Posterior vena cava (tissue), 2 donors: ENCODE data around the gene NDUFS7. TPM values are rescaled to one million over a fixed set of nuclear protein-coding genes. Genes with fewer than 3 reads are reported as not detected.
"Not testable (repeated sequence)": the region's sequence is repeated elsewhere in the genome, so short reads cannot be mapped to it uniquely, and the experiment has no call there.

Experiments
- DNase-seq: peaks from one replicate; pipeline ENCODE4 v3.0.0-alpha.2; 2020; ENCODE audit warnings: low spot score
- intact Hi-C, 2 donors: fragments of 100-400 bp; cut with DNase I; formaldehyde crosslinking; loops; one replicate each; pipeline versions ENCODE4 v1.14.1 to v1.14.2; 2022 to 2023
- total RNA-seq, 2 donors: library from RNA; stranded (reverse); fragmentation: NEBNext Ultra II Directional; extraction: Animal tissue kit (Norgen Biotek cat#: 25700); gene quantifications; one replicate each; pipeline ENCODE4 v1.2.1, GENCODE V29; 2021
- donor health status: DM: yes; HTN: yes; CAD: no.
- donor health status: DM: yes; HTN: yes; CAD: no.

The NDUFS7 gene
- total RNA-seq, 2 donors from 2014 or later, result 54.4 to 55.1 TPM

- DNase-seq, result peak; percentile 91
- intact Hi-C loops, result loop anchor here in 1 of 2 donors (10.0 kb wide), 1 partner anchor 124 kb away; the partner anchor contains the start of gene EFNA2
Measured at GRCh38 chr19:1408300-1409203, 24.8 kb downstream of the NDUFS7 start.

GRCh38 chr19:1409204-1410005 lies 25.7 kb downstream of the NDUFS7 start:
- intact Hi-C loops, result loop anchor here in 1 of 2 donors (10.0 kb wide), 1 partner anchor 125 kb away; the partner anchor contains the start of gene EFNA2
- no peak for DNase-seq

DNA sequence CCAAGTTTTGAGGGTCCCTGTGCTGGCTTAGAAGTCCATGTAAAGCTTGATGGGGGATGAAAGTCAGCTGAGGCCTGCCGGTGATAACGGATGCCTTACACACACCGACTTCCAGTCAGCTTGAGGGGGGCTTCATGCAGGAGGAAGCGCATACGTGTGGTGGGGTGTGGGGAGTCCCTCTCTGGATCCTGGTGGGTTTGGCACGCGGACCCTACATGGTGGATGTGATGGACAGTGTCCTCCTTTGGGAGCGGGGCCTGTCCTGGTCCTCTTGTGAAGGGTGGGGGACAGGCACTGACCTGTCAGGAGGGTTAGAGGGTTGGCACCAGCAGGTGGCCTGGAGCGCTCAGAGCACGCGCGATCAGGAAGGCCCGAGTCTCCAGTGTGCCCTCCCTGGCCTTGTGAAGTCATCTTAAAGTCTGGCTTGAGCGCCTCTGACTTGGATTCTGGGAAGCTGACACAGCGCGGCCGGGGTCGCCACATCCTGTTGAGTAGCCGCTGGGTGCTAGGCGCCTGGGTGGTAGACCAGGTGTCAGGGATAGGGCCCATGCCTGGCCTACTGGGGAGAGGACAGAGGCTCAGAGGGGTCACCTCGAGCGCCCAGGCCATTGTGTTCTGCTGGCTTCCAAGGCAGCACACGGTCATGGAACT lies 26.6 kb downstream of the NDUFS7 start:
- intact Hi-C loops, result no loop called here
- no peak for DNase-seq

DNA sequence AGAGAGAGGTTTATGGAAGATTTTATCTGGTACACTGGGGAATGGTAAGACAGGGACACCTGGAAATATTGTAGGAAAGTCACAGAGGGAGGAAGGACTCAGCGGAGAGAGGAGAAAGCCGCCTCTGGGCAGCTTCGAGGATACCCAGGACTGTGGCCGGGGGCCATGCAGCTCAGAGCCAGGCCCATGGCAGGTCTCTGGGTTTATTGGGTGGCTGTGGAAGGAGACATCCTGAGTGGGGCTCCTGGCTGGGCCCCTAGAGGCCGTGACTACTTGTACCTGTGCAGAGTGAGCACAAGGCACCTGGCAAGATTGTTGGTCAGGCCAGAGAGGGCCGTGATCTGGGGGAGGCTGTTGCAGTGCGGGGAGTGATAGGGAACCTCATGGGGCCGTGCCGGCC lies 27.1 kb downstream of the NDUFS7 start:
- intact Hi-C loops, result no loop called here
- DNase-seq, result no peak

DNA sequence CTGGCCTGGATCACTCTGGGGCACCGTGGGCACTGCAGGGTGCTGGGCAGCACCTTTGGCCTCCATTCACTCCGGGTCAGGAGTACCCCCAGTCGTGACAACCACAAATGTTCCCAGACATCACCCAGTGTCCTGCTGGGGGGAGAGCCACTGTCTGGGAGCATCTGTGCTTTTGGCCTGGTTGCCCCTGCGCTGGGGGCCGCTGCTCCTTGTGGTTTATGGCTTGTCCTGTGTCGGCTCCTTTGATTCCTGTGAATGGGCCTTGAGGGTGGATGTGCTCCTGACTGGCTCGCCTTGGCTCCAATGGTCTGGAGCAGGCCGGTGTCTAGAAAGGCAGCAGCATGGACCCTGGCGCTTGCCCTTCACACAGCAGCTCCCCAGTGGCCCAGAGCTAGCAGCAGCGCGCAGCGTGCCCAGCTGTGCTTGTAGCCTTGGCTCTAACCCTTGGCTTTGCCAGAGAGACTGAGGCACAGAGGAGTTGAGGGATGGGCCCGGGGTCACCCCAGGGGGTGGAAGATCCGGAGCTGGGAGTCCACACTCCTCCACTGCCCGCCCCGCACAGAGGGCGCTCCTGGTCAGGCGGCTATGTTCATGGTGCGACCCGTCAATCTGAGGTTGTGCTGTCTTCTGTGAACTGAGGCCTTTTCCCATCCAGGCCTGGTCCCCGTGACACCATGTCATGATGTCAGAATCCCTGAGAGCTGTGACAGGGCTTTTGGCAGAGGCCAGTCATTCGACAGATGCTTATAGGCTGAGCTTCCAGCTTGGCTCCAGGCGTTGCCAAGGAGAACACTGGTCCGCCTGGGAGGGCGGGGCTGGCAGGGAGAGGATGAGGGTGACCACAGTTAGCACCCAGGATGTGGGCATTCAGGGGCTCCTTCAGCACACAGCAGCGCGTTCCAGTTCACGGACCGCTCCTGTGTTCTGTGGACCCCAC lies 27.8 kb downstream of the NDUFS7 start:
- intact Hi-C loops, result no loop called here
- DNase-seq, result peak; percentile 88

DNA sequence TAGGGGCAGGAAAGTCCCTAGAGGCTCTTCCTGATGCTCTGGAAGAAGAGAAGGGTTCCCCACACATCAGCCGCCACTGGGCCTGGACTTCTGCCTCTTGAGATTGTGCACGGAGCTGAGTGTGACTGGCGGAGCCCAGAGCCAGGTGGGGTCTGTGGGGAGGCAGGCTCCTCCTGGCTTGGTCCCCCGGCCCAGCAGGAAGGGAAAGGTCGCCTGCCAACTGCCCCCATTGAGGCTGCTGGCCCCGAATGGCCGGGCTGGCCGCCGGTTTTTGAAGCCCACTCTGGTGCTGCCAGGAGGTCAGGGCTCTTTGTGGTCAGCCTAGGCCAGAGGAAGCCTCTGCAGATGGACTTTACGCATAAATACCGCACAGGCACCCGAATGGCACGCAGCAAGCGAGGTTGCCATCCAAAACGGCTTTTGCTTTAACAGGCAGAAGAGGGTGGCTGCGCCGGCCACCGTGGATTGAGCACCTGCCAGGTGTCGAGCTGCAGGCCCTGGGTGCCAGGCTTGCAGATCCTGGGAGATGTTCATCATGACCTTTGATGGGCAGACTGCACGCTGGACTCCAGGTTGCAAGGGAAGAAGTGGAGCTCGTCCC lies 28.7 kb downstream of the NDUFS7 start:
- no peak for DNase-seq
- intact Hi-C loops, result no loop called here

- intact Hi-C loops, result no loop called here
- DNase-seq, result no peak
Measured at GRCh38 chr19:1412995-1413800, 29.5 kb downstream of the NDUFS7 start.

GRCh38 chr19:1416014-1416841 lies 32.5 kb downstream of the NDUFS7 start:
- intact Hi-C loops, result no loop called here
- DNase-seq, result no peak

- no peak for DNase-seq
- intact Hi-C loops, result no loop called here
Measured at GRCh38 chr19:1417145-1417544, 33.4 kb downstream of the NDUFS7 start.

- no peak for DNase-seq
- intact Hi-C loops, result no loop called here
Measured at GRCh38 chr19:1417681-1418495, 34.2 kb downstream of the NDUFS7 start.

DNA sequence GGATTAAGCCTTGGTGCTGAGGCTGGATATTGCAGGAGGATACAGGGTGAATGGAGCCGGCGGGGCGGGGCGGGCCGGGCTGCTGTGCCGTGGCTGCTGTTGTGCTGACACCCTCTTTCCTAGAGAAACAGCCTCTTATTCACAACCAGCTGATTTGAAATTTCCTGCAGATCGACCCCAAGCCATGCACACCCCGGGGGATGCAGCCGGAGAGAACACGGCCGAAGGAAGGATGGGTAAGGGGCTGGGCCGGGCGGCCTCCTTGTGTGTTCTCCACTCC lies 34.7 kb downstream of the NDUFS7 start:
- intact Hi-C loops, result no loop called here
- DNase-seq, result no peak

- no peak for DNase-seq
- intact Hi-C loops, result no loop called here
Measured at GRCh38 chr19:1418951-1419738, 35.4 kb downstream of the NDUFS7 start.

DNA sequence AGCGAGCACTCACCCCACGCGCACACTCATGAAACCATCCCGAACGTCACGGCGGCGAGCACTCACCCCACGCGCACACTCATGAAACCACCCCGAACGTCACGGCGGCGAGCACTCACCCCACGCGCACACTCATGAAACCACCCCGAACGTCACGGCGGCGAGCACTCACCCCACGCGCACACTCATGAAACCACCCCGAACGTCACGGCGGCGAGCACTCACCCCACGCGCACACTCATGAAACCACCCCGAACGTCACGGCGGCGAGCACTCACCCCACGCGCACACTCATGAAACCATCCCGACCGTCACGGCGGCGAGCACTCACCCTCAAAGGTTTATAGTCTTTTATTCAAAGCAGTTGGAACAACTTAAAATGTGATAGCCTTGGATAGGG lies 36.4 kb downstream of the NDUFS7 start:
- DNase-seq, intact Hi-C loops: not testable (repeated sequence)

GRCh38 chr19:1420590-1420989 lies 36.9 kb downstream of the NDUFS7 start:
- intact Hi-C loops, result no loop called here
- DNase-seq, result no peak

- DNase-seq, result no peak
- intact Hi-C loops, result no loop called here
Measured at GRCh38 chr19:1421218-1421957, 37.7 kb downstream of the NDUFS7 start.
